ENCODE data around the gene B4GALT5.
"Not testable (repeated sequence)": the region's sequence is repeated elsewhere in the genome, so short reads cannot be mapped to it uniquely, and the experiment has no call there.

The B4GALT5 gene

DNA sequence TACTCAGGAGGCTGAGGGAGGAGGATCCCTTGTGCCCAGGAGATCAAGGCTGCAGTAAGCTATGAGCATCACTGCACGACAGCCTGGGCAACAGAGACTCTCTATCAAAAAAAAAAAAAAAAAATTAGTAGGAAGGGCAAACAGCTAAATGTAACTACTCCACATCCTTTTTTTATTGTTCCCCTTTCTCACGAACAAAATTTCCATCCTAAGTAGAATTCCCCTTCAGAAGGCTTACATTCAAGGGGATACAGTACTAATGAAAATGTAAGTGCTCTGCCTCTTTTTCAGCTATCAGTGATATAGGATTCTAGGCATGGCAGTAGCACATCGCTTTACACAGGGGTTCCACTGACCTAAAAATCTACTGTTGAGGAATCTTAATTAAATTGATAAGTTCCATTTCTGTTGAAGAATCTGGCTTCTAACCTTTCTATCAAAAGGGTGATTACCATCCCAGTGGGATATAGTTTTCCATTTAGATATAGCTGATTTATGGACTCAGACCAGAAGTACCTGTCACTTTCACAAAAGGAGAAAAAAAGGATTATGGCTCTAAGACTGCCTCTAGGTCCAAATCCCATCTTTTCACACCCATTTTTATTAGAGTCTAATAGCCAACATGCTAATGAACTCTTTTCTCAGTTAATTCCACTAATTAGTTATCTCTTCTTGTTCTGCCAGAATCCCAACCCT, 2.6 kb downstream of the B4GALT5 start:
- H3K4me3 ChIP-seq (replicated peaks; ENCODE audit: insufficient read depth, low read length): peak overlapping the region; percentile 82

DNA sequence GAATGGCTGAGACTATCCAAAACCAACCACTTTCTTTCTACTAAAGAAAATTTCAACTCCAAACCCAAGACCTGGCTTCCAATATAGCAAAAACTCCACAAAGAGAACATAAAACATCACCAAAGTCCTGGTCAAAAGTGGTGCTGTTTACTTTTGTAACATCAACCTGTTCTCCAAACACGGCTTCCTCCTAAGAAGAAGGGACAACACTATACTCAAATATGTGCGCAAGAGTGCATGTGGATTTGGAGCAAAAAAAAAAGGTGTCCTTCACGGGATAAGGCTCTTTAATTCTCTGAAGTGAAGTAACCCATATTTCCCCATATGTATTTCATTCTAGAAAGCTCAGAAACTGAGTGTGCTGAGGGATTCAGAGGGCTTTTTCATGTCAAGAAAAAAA, 6.6 kb downstream of the B4GALT5 start:
- no peaks in the 10 kb centered on the region for H3K27me3 ChIP-seq (ENCODE audit: insufficient read depth, poor library complexity, severe bottlenecking)
- peak in 1 of 2 experiments; percentile 46 for DNase-seq (ENCODE audit: low read depth in 1 of 2, low spot score in 1 of 2)
- no peak overlapping the region for H3K4me3 ChIP-seq (replicated peaks; ENCODE audit: insufficient read depth, low read length)
- TF ChIP-seq, protein P1, sequence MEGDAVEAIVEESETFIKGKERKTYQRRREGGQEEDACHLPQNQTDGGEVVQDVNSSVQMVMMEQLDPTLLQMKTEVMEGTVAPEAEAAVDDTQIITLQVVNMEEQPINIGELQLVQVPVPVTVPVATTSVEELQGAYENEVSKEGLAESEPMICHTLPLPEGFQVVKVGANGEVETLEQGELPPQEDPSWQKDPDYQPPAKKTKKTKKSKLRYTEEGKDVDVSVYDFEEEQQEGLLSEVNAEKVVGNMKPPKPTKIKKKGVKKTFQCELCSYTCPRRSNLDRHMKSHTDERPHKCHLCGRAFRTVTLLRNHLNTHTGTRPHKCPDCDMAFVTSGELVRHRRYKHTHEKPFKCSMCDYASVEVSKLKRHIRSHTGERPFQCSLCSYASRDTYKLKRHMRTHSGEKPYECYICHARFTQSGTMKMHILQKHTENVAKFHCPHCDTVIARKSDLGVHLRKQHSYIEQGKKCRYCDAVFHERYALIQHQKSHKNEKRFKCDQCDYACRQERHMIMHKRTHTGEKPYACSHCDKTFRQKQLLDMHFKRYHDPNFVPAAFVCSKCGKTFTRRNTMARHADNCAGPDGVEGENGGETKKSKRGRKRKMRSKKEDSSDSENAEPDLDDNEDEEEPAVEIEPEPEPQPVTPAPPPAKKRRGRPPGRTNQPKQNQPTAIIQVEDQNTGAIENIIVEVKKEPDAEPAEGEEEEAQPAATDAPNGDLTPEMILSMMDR (IDR thresholded peaks at IDR 0.05; ENCODE audit: insufficient read depth, low read length): no peak
- TF ChIP-seq SPI1 (IDR thresholded peaks at IDR 0.05; ENCODE audit: borderline replicate concordance, low read depth): no peak
- no peak for TF ChIP-seq GABPA (IDR thresholded peaks at IDR 0.05; ENCODE audit: low read depth)
- TF ChIP-seq, protein P2, sequence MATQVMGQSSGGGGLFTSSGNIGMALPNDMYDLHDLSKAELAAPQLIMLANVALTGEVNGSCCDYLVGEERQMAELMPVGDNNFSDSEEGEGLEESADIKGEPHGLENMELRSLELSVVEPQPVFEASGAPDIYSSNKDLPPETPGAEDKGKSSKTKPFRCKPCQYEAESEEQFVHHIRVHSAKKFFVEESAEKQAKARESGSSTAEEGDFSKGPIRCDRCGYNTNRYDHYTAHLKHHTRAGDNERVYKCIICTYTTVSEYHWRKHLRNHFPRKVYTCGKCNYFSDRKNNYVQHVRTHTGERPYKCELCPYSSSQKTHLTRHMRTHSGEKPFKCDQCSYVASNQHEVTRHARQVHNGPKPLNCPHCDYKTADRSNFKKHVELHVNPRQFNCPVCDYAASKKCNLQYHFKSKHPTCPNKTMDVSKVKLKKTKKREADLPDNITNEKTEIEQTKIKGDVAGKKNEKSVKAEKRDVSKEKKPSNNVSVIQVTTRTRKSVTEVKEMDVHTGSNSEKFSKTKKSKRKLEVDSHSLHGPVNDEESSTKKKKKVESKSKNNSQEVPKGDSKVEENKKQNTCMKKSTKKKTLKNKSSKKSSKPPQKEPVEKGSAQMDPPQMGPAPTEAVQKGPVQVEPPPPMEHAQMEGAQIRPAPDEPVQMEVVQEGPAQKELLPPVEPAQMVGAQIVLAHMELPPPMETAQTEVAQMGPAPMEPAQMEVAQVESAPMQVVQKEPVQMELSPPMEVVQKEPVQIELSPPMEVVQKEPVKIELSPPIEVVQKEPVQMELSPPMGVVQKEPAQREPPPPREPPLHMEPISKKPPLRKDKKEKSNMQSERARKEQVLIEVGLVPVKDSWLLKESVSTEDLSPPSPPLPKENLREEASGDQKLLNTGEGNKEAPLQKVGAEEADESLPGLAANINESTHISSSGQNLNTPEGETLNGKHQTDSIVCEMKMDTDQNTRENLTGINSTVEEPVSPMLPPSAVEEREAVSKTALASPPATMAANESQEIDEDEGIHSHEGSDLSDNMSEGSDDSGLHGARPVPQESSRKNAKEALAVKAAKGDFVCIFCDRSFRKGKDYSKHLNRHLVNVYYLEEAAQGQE (IDR thresholded peaks at IDR 0.05; ENCODE audit: insufficient replicate concordance, low read depth): no peak
- no peak for TF ChIP-seq POLR2AphosphoS5 (IDR thresholded peaks at IDR 0.05; ENCODE audit: low read depth)
- peak overlapping the region; percentile 42 for H3K27ac ChIP-seq (replicated peaks)

More for the DNA sequence above, 2.6 kb downstream of the B4GALT5 start:
- H3K27me3 ChIP-seq (ENCODE audit: insufficient read depth, poor library complexity, severe bottlenecking): no peaks in the 10 kb centered on the region
- TF ChIP-seq, protein P2 (IDR thresholded peaks at IDR 0.05; ENCODE audit: insufficient replicate concordance, low read depth): no peak
- no peak for TF ChIP-seq POLR2AphosphoS5 (IDR thresholded peaks at IDR 0.05; ENCODE audit: low read depth)
- peak; percentile 38; the same call in 1 of the 2 replicates for TF ChIP-seq SPI1 (IDR thresholded peaks at IDR 0.05; ENCODE audit: borderline replicate concordance, low read depth)
- DNase-seq (ENCODE audit: low read depth in 1 of 2, low spot score in 1 of 2): peak in 1 of 2 experiments; percentile 34
- H3K27ac ChIP-seq (replicated peaks): peak overlapping the region; percentile 99

GRCh38 chr20:49706630-49707091, 7.0 kb downstream of the B4GALT5 start:
- no peak for TF ChIP-seq POLR2AphosphoS5 (IDR thresholded peaks at IDR 0.05; ENCODE audit: low read depth)
- TF ChIP-seq GABPA (IDR thresholded peaks at IDR 0.05; ENCODE audit: low read depth): no peak
- no peak for TF ChIP-seq SPI1 (IDR thresholded peaks at IDR 0.05; ENCODE audit: borderline replicate concordance, low read depth)
- no peak overlapping the region for H3K4me3 ChIP-seq (replicated peaks; ENCODE audit: insufficient read depth, low read length)

DNA sequence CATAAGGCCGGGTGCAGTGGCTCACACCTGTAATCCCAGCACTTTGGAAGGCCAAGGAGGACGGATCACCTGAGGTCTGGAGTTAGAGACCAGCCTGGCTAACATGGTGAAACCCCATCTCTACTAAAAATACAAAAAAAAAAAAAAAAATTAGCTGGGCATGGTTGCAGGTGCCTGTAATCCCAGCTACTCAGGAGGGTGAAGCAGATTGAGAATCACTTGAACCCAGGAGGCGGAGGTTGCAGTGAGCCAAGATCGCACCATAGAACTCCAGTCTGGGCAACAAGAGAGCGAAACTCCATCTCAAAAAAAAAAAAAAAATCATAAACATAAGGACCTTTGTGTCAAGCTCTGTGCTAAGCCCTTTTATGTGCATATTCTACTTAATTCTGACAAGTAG, 7.8 kb downstream of the B4GALT5 start:
- peak overlapping the region; percentile 15 for H3K27ac ChIP-seq (replicated peaks)
- not testable (repeated sequence) for H3K4me3 ChIP-seq (replicated peaks; ENCODE audit: insufficient read depth, low read length); H3K27me3 ChIP-seq (ENCODE audit: insufficient read depth, poor library complexity, severe bottlenecking)
- peak in 1 of 2 experiments; percentile 14 for DNase-seq (ENCODE audit: low read depth in 1 of 2, low spot score in 1 of 2)

More at GRCh38 chr20:49706630-49707091, 7.0 kb downstream of the B4GALT5 start:
- peak in 1 of 2 experiments; percentile 16 for DNase-seq (ENCODE audit: low read depth in 1 of 2, low spot score in 1 of 2)
- Histone ChIP-seq H3K27me3 (ENCODE audit: insufficient read depth, poor library complexity, severe bottlenecking) (no peaks in the 10 kb centered on the region), H3K27ac (replicated peaks) (peak overlapping the region; percentile 42)

DNA sequence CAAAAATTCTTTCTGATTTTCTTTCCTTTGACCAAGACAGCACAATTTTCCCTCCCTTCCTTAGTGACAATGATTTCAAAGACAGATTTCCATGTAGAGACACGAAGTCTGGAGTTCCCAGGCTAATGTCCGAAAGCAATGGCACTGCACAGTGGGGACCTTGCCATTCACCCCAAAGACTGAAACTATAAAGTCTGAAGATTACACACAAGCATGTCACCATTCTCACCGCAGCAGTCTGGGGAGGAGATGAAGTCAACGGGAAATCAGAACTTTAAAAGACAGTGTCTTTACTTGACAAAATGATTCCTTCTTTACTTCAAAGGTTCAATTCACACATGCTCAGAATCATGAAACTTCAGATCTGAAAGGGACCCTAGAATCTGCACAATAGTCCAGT, 8.3 kb downstream of the B4GALT5 start:
- Histone ChIP-seq H3K4me3 (replicated peaks; ENCODE audit: insufficient read depth, low read length) (no peak overlapping the region), H3K27ac (replicated peaks) (peak overlapping the region; percentile 15; the same call in 1 of the 2 replicates), H3K27me3 (ENCODE audit: insufficient read depth, poor library complexity, severe bottlenecking) (no peaks in the 10 kb centered on the region)
- DNase-seq (ENCODE audit: low read depth in 1 of 2, low spot score in 1 of 2): peak in 1 of 2 experiments; percentile 27
- TF ChIP-seq SPI1 (IDR thresholded peaks at IDR 0.05; ENCODE audit: borderline replicate concordance, low read depth): no peak
- TF ChIP-seq, protein P1 (IDR thresholded peaks at IDR 0.05; ENCODE audit: insufficient read depth, low read length): no peak
- TF ChIP-seq GABPA (IDR thresholded peaks at IDR 0.05; ENCODE audit: low read depth): no peak
- TF ChIP-seq, protein P2 (IDR thresholded peaks at IDR 0.05; ENCODE audit: insufficient replicate concordance, low read depth): no peak
- no peak for TF ChIP-seq POLR2AphosphoS5 (IDR thresholded peaks at IDR 0.05; ENCODE audit: low read depth)
